ENCODE results near the gene GCN1. TPM values are rescaled to one million over a fixed set of nuclear protein-coding genes. Genes with fewer than 3 reads are reported as not detected.

The GCN1 gene
- total RNA-seq, 4 donors from 2014 or later = 37.8 to 115 (median 50.8) TPM

DNA sequence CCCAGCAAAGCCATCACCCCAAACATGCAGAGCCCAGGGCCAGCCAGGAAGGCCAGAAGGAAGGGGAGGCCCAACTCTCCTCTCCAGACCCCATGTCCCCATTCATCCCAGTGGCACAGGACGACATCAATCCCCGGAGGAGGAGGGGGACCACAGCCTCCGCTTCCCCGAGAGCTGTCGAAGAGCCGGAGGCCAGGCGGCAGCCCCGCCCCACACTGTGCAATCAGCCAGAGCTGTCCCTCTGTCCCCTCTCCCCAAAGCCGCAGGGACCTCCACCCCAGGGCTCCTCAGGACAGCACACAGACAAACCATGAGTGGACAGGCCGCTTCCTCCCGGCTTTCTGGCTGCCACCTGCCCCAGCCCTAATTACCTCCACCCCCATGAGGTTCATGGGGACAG, 94.8 kb downstream of the GCN1 start:
- intact Hi-C loops (cut with DNase I; ENCODE audit: low total_unique reads) = no loop called here
- no peak for TF ChIP-seq POLR2A (IDR thresholded peaks at IDR 0.05)
- TF ChIP-seq, protein P1, sequence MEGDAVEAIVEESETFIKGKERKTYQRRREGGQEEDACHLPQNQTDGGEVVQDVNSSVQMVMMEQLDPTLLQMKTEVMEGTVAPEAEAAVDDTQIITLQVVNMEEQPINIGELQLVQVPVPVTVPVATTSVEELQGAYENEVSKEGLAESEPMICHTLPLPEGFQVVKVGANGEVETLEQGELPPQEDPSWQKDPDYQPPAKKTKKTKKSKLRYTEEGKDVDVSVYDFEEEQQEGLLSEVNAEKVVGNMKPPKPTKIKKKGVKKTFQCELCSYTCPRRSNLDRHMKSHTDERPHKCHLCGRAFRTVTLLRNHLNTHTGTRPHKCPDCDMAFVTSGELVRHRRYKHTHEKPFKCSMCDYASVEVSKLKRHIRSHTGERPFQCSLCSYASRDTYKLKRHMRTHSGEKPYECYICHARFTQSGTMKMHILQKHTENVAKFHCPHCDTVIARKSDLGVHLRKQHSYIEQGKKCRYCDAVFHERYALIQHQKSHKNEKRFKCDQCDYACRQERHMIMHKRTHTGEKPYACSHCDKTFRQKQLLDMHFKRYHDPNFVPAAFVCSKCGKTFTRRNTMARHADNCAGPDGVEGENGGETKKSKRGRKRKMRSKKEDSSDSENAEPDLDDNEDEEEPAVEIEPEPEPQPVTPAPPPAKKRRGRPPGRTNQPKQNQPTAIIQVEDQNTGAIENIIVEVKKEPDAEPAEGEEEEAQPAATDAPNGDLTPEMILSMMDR (IDR thresholded peaks at IDR 0.05) = no peak
- no peak for DNase-seq (ENCODE audit: low spot score in 2 of 2)
- WGBS, 2 donors = 89 to 91% methylated on average over 4 to 8 of the region's 11 CpGs
- H3K4me3 ChIP-seq (ENCODE audit: low read depth, poor library complexity, severe bottlenecking) = no peak overlapping the region

DNA sequence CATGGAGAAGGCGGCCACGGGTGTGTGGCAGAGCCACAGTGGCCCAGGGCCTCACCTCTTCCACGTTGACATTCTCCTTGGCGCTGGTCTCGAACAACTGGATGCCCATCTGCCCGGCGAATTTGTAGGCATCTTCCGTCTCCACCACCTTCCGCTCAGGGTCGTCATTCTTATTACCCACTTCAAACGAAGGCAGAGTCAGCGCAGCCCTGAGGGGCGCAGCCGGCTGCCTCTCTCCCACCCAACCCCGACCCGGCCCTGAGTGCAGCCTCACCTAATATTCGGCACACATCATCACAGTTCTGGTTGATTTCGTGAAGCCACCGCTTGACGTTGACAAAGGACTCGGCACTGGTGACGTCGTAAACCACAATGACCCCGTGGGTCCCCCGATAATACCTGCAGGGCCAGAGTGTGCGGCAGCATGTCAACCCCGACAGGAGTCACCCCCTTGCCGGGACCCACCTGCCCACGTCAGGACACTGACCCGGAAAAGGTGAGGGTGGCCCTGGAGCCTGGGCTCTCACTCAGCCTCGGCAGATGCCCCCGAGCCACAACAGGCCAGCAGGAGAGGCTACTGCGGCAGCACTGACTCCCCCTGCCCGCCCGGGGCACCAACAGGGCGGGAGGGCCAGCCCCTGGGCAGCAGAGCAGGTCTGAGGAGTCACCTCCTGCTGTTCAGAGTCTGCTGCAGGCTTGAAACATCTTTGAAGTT, 95.6 kb downstream of the GCN1 start:
- TF ChIP-seq, protein P1 (IDR thresholded peaks at IDR 0.05) = no peak
- no peak for TF ChIP-seq POLR2A (IDR thresholded peaks at IDR 0.05)
- H3K4me3 ChIP-seq (ENCODE audit: low read depth, poor library complexity, severe bottlenecking) = no peak overlapping the region
- no peak for DNase-seq (ENCODE audit: low spot score in 2 of 2)
- intact Hi-C loops (cut with DNase I; ENCODE audit: low total_unique reads) = no loop called here
- WGBS, 2 donors = 82 to 92% methylated on average over 34 to 36 of the region's 36 CpGs

DNA sequence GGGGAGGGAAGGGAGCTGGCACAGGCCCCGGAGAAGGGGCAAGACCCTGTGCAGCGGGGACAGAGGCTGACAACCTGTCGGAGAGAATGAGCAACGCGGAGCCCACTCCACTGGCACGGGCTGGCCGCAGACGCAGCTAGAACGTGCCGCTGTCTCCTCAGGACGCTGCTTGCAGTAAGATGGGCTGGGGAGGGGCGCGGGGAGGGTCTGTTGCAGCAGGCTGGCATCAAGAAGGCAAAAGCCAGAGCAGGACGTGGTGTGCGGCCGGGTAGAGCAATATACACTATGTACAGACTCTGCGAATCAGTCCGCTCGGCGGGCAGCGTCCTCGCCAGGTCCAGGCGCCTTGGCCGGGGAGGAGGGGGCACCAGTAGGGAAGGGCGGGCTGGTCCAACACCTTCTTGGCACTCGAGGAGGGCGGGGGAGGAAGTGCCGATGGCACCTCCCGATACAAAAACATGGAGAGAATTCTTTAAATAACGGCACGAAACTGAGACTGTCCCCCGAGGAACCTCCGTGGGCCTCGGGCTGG, 97.8 kb downstream of the GCN1 start:
- no peak for DNase-seq (ENCODE audit: low spot score in 2 of 2)
- no peak for TF ChIP-seq POLR2A (IDR thresholded peaks at IDR 0.05)
- TF ChIP-seq, protein P1 (IDR thresholded peaks at IDR 0.05) = no peak
- WGBS, 2 donors = 93 to 94% methylated on average over 34 of the region's 34 CpGs
- H3K4me3 ChIP-seq (ENCODE audit: low read depth, poor library complexity, severe bottlenecking) = no peak overlapping the region
- intact Hi-C loops (cut with DNase I; ENCODE audit: low total_unique reads) = no loop called here

DNA sequence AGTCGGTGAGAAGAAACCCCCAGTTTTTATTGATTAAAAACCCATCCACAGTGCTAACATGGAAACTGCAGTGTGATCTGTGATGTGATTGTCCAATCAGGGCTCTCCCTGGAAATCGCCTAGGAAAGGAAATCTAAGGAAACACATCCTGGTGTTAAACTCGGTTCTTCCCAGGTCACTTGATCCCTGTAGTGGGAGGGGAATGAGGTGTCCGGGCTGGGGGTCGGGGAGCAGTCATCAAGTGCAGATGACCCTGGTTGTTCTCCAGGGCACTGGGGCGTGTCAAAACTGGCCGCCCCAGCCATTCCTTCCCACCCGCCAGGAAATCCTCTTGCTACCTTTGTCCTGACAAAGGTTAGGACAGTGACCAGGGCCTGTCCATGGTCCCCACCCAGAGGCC, 98.8 kb downstream of the GCN1 start:
- intact Hi-C loops (cut with DNase I; ENCODE audit: low total_unique reads) = no loop called here
- WGBS, 2 donors = 73 to 77% methylated on average over 8 of the region's 8 CpGs
- no peak overlapping the region for H3K4me3 ChIP-seq (ENCODE audit: low read depth, poor library complexity, severe bottlenecking)
- no peak for TF ChIP-seq POLR2A (IDR thresholded peaks at IDR 0.05)
- DNase-seq (ENCODE audit: low spot score in 2 of 2) = no peak

DNA sequence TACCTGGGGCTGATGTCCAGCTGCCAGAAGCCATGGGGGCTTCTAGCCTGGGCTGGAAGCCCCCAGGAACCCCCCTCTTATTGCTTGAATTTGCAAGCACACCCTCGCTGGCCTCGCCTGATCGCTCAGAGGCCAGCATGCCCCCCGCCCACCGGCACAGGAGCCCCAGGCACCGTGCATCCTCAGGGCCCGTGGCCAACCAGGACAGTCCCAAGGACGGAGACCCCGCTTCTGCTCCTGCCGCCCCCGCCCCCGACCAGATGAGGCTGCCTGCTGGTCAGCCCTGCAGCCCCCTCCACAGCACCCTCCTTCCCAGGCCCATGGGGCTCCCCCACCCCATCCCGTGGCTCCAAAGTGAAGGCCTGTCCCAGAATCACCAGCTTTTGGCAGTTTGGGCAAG, 99.2 kb downstream of the GCN1 start:
- intact Hi-C loops (cut with DNase I; ENCODE audit: low total_unique reads) = no loop called here
- 91 to 92% methylated on average over 12 to 13 of the region's 13 CpGs for WGBS, 2 donors
- no peak overlapping the region for H3K4me3 ChIP-seq (ENCODE audit: low read depth, poor library complexity, severe bottlenecking)
- TF ChIP-seq, protein P1 (IDR thresholded peaks at IDR 0.05) = no peak
- TF ChIP-seq POLR2A (IDR thresholded peaks at IDR 0.05) = no peak
- no peak for DNase-seq (ENCODE audit: low spot score in 2 of 2)

DNA sequence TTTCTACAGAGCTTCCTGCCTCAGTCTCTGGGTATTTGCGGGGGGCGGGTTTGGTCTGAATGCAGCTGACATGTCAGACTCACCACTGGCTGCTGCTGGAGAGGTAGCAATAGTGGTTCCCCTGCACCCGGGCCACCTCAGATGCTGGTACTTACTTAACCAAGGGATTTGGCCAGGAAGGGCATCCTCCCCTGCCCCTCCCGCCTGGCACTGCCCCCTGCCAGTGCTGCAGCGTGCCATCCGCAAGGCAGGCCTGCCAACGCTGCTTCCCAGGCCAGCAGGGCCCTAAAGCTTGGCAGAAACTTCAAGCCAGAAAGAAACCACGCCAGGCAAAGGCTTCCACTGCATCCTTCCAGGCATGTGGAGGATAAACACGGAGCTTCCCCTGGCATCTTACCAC, 100.0 kb downstream of the GCN1 start:
- 55 to 59% methylated on average over 4 to 7 of the region's 9 CpGs for WGBS, 2 donors
- intact Hi-C loops (cut with DNase I; ENCODE audit: low total_unique reads) = no loop called here
- no peak for TF ChIP-seq POLR2A (IDR thresholded peaks at IDR 0.05)
- TF ChIP-seq, protein P1 (IDR thresholded peaks at IDR 0.05) = no peak

More for the DNA sequence above, 100.0 kb downstream of the GCN1 start:
- DNase-seq (ENCODE audit: low spot score in 2 of 2) = no peak
- no peak overlapping the region for H3K4me3 ChIP-seq (ENCODE audit: low read depth, poor library complexity, severe bottlenecking)
